Right forelimb (tissue), 1 donor: Measurements from ENCODE around the gene TOGARAM2.

Experiments
- DNase-seq: peaks from one replicate; pipeline ENCODE4 v3.0.0-alpha.2; 2018

Gene TOGARAM2

GRCh38 chr2:28981016-28981441 lies at the start of gene TOGARAM2:
Gene TOGARAM2 (plus strand): TSS chr2:28981298. CDS start chr2:28994835, 13,537 bp downstream.
- no peak for DNase-seq

- DNase-seq: no peak
Measured at GRCh38 chr2:28934769-28935168, 46.3 kb upstream of the TOGARAM2 start.

GRCh38 chr2:28941008-28941407 lies 40.1 kb upstream of the TOGARAM2 start:
- DNase-seq: no peak

GRCh38 chr2:28944535-28945248 lies 36.4 kb upstream of the TOGARAM2 start:
- no peak for DNase-seq

GRCh38 chr2:28948160-28948559 lies 32.9 kb upstream of the TOGARAM2 start:
- no peak for DNase-seq

GRCh38 chr2:28949190-28949589 lies 31.9 kb upstream of the TOGARAM2 start:
- DNase-seq: no peak

GRCh38 chr2:28949617-28950305 lies 31.3 kb upstream of the TOGARAM2 start:
- DNase-seq: no peak

GRCh38 chr2:28950941-28951630 lies 30.0 kb upstream of the TOGARAM2 start:
- DNase-seq: no peak

GRCh38 chr2:28951910-28952835 lies 28.9 kb upstream of the TOGARAM2 start:
- no peak for DNase-seq

- no peak for DNase-seq
Measured at GRCh38 chr2:28952836-28953211, 28.3 kb upstream of the TOGARAM2 start.

GRCh38 chr2:28955467-28955866 lies 25.6 kb upstream of the TOGARAM2 start:
- DNase-seq: no peak

- DNase-seq: no peak
Measured at GRCh38 chr2:28956415-28956826, 24.7 kb upstream of the TOGARAM2 start.

- DNase-seq: no peak
Measured at GRCh38 chr2:28956890-28957289, 24.2 kb upstream of the TOGARAM2 start.

GRCh38 chr2:28958689-28959088 lies 22.4 kb upstream of the TOGARAM2 start:
- peak; percentile 66 for DNase-seq

- DNase-seq: no peak
Measured at GRCh38 chr2:28960401-28960800, 20.7 kb upstream of the TOGARAM2 start.

- DNase-seq: no peak
Measured at GRCh38 chr2:28962505-28962904, 18.6 kb upstream of the TOGARAM2 start.

- DNase-seq: no peak
Measured at GRCh38 chr2:28970464-28971160, 10.5 kb upstream of the TOGARAM2 start.

GRCh38 chr2:28972778-28973335 lies 8.2 kb upstream of the TOGARAM2 start:
- DNase-seq: no peak

GRCh38 chr2:28974252-28974651 lies 6.8 kb upstream of the TOGARAM2 start:
- DNase-seq: no peak

GRCh38 chr2:28975671-28976070 lies 5.4 kb upstream of the TOGARAM2 start:
- no peak for DNase-seq

- DNase-seq: no peak
Measured at GRCh38 chr2:28976584-28976983, 4.5 kb upstream of the TOGARAM2 start.
